Globus pallidus (tissue), 1 donor: ENCODE measurements around the gene FAM3A.
"Not testable (repeated sequence)": the region's sequence is repeated elsewhere in the genome, so short reads cannot be mapped to it uniquely, and the experiment has no call there.

ENCODE experiments used
- DNase-seq: peaks from one replicate; pipeline ENCODE4 v3.0.0-alpha.2; 2015; ENCODE audit warnings: low spot score

The FAM3A gene

GRCh38 chrX:154515966-154516655 lies at the start of gene FAM3A:
Gene FAM3A, minus strand, starts transcription at chrX:154516232. Its CDS starts 460 bp downstream, at chrX:154515772.
- DNase-seq = peak; percentile 92

GRCh38 chrX:154562295-154562694 lies 46.3 kb upstream of the FAM3A start:
- not testable (repeated sequence) for DNase-seq

- DNase-seq = not testable (repeated sequence)
Observed at GRCh38 chrX:154560326-154560725, 44.3 kb upstream of the FAM3A start.

GRCh38 chrX:154558896-154559295 lies 42.9 kb upstream of the FAM3A start:
- DNase-seq = not testable (repeated sequence)

GRCh38 chrX:154558060-154558690 lies 42.1 kb upstream of the FAM3A start:
- DNase-seq = not testable (repeated sequence)

- DNase-seq = not testable (repeated sequence)
Observed at GRCh38 chrX:154552112-154552806, 36.2 kb upstream of the FAM3A start.

GRCh38 chrX:154549766-154550165 lies 33.7 kb upstream of the FAM3A start:
- DNase-seq = no peak

- no peak for DNase-seq
Observed at GRCh38 chrX:154548028-154548316, 31.9 kb upstream of the FAM3A start.

GRCh38 chrX:154547245-154548027 lies 31.4 kb upstream of the FAM3A start, which contains the start of gene IKBKG:
Gene IKBKG, plus strand, starts transcription at chrX:154547620. Its CDS starts 4,383 bp downstream, at chrX:154552003.
- DNase-seq = peak; percentile 91

- no peak for DNase-seq
Observed at GRCh38 chrX:154546354-154547244, 30.6 kb upstream of the FAM3A start, which contains the start of gene G6PD. Gene G6PD, minus strand, starts transcription at chrX:154546846. Its CDS starts 691 bp downstream, at chrX:154546155.

GRCh38 chrX:154545673-154546274 lies 29.7 kb upstream of the FAM3A start:
- no peak for DNase-seq

GRCh38 chrX:154542723-154543424 lies 26.8 kb upstream of the FAM3A start:
- no peak for DNase-seq

- DNase-seq = peak; percentile 38
Observed at GRCh38 chrX:154541896-154542722, 26.1 kb upstream of the FAM3A start.

GRCh38 chrX:154541589-154541895 lies 25.5 kb upstream of the FAM3A start:
- DNase-seq = no peak

- no peak for DNase-seq
Observed at GRCh38 chrX:154540897-154541535, 25.0 kb upstream of the FAM3A start.

GRCh38 chrX:154540365-154540764 lies 24.3 kb upstream of the FAM3A start:
- DNase-seq = not testable (repeated sequence)

- DNase-seq = peak; percentile 50
Observed at GRCh38 chrX:154539077-154539476, 23.0 kb upstream of the FAM3A start.

- DNase-seq = no peak
Observed at GRCh38 chrX:154535892-154536291, 19.9 kb upstream of the FAM3A start.
